DMS 273 (cell line): ENCODE results near the gene NEK6.

Source experiments
- DNase-seq: peaks from one replicate; lab custom pipeline; 2025; ENCODE audit not compliant: unreplicated experiment; lab: John Stamatoyannopoulos, UW

The NEK6 gene

GRCh38 chr9:124392871-124393460, 135.2 kb downstream of the NEK6 start:
- peak; percentile 79 for DNase-seq

- DNase-seq, result no peak
Measured at GRCh38 chr9:124394167-124394566, 136.4 kb downstream of the NEK6 start.

- no peak for DNase-seq
Measured at GRCh38 chr9:124394596-124394995, 136.8 kb downstream of the NEK6 start.

GRCh38 chr9:124395826-124396225, 138.1 kb downstream of the NEK6 start:
- no peak for DNase-seq

GRCh38 chr9:124398191-124398935, 140.6 kb downstream of the NEK6 start:
- no peak for DNase-seq

- no peak for DNase-seq
Measured at GRCh38 chr9:124399323-124399967, 141.7 kb downstream of the NEK6 start.

GRCh38 chr9:124399968-124400940, 142.5 kb downstream of the NEK6 start:
- DNase-seq, result no peak
